Measurements from ENCODE around the gene INKA2. TPM values are rescaled to one million over a fixed set of nuclear protein-coding genes. Genes with fewer than 3 reads are reported as not detected.

INKA2 gene
- total and polyA plus RNA-seq, 2 experiments from 2014 or later, result 3.7 to 8.4 TPM

GRCh38 chr1:111734426-111734825, 4.8 kb downstream of the INKA2 start:
- Mint-ChIP-seq H3K4me1 (peaks cover 22% of the 10 kb centered on the region), H3K27me3 (ENCODE audit: insufficient read depth, low read depth, poor library complexity) (peaks cover 9% of the 10 kb centered on the region), H3K36me3 (ENCODE audit: low read depth) (peaks cover 7% of the 10 kb centered on the region; the same call in 1 of the 3 replicates), H3K27ac (no peak overlapping the region), H3K4me3 (no peak overlapping the region), H3K9me3 (no peaks in the 10 kb centered on the region; the same call in 2 of the 3 replicates)
- H3F3A ChIP-seq (replicated peaks; ENCODE audit: low read depth), result peaks cover 18% of the 10 kb centered on the region
- no peak overlapping the region for H3K27ac ChIP-seq (ENCODE audit: low read depth)
- no peaks in the 10 kb centered on the region for H3K9me2 ChIP-seq (ENCODE audit: insufficient read depth)
- DNase-seq (ENCODE audit: low spot score), result no peak
- no peak overlapping the region for H3K4me3 ChIP-seq
- TF ChIP-seq STAT1 (IDR thresholded peaks at IDR 0.05; ENCODE audit: unreplicated experiment), result no peak
- no peak overlapping the region for H2AFZ ChIP-seq
- ATAC-seq, result no peak
- H3K36me3 ChIP-seq (ENCODE audit: insufficient read depth), result no peaks in the 10 kb centered on the region
- no peaks in the 10 kb centered on the region for H3K27me3 ChIP-seq (ENCODE audit: insufficient read depth)
- H3K79me2 ChIP-seq (replicated peaks; ENCODE audit: insufficient read depth), result peaks cover 48% of the 10 kb centered on the region
- H3K4me2 ChIP-seq, result no peak overlapping the region
- H3K4me1 ChIP-seq (ENCODE audit: insufficient read depth), result peaks cover 45% of the 10 kb centered on the region
- H4K20me1 ChIP-seq (replicated peaks; ENCODE audit: insufficient read depth), result peaks cover 18% of the 10 kb centered on the region

GRCh38 chr1:111733992-111734341, 5.2 kb downstream of the INKA2 start:
- DNase-seq (ENCODE audit: low spot score) (no peak), ATAC-seq (no peak)
- no peak overlapping the region for H3K4me3 ChIP-seq
- H2AFZ ChIP-seq, result no peak overlapping the region
- no peaks in the 10 kb centered on the region for H3K9me2 ChIP-seq (ENCODE audit: insufficient read depth)
- H3K36me3 ChIP-seq (ENCODE audit: insufficient read depth), result no peaks in the 10 kb centered on the region
- peaks cover 49% of the 10 kb centered on the region for H3K79me2 ChIP-seq (replicated peaks; ENCODE audit: insufficient read depth)
- H3K4me1 Mint-ChIP-seq, result peaks cover 25% of the 10 kb centered on the region
- H3K9me3 Mint-ChIP-seq, result no peaks in the 10 kb centered on the region; the same call in 2 of the 3 replicates
- no peak overlapping the region for H3K4me2 ChIP-seq
- H3K27ac ChIP-seq (ENCODE audit: low read depth), result no peak overlapping the region
- peaks cover 9% of the 10 kb centered on the region for H3K27me3 Mint-ChIP-seq (ENCODE audit: insufficient read depth, low read depth, poor library complexity)
- peaks cover 45% of the 10 kb centered on the region for H3K4me1 ChIP-seq (ENCODE audit: insufficient read depth)
- peaks cover 18% of the 10 kb centered on the region for H3F3A ChIP-seq (replicated peaks; ENCODE audit: low read depth)
- peaks cover 18% of the 10 kb centered on the region for H4K20me1 ChIP-seq (replicated peaks; ENCODE audit: insufficient read depth)
- no peak for TF ChIP-seq STAT1 (IDR thresholded peaks at IDR 0.05; ENCODE audit: unreplicated experiment)
- no peak for TF ChIP-seq CREB1 (CRISPR knock-in tag; IDR thresholded peaks at IDR 0.05; ENCODE audit: low read depth)
- TF ChIP-seq ZNF331 (CRISPR knock-in tag; IDR thresholded peaks at IDR 0.05; ENCODE audit: low read depth), result no peak
- TF ChIP-seq EZH2phosphoT487 (IDR thresholded peaks at IDR 0.05; ENCODE audit: unreplicated experiment), result no peak
- TF ChIP-seq ZNF462 (CRISPR knock-in tag; IDR thresholded peaks at IDR 0.05), result no peak
- no peak for TF ChIP-seq JUNB (IDR thresholded peaks at IDR 0.05; ENCODE audit: unreplicated experiment)
- no peak for TF ChIP-seq CTCF (conservative IDR thresholded peaks at IDR 0.05; ENCODE audit: low read depth in 2 of 2)
- no peak for TF ChIP-seq REST (IDR thresholded peaks at IDR 0.05; ENCODE audit: unreplicated experiment)
- no peak for TF ChIP-seq EZH2 (IDR thresholded peaks at IDR 0.05; ENCODE audit: low read depth, unreplicated experiment)
- no peak for TF ChIP-seq POLR2AphosphoS5 (IDR thresholded peaks at IDR 0.05; ENCODE audit: low read depth)
- no peaks in the 10 kb centered on the region for H3K27me3 ChIP-seq (ENCODE audit: insufficient read depth)
- H3K27ac Mint-ChIP-seq, result no peak overlapping the region
- peaks cover 7% of the 10 kb centered on the region; the same call in 1 of the 3 replicates for H3K36me3 Mint-ChIP-seq (ENCODE audit: low read depth)
- no peak overlapping the region for H3K4me3 Mint-ChIP-seq
